NCI-H146 treated with DMSO at 0.1 percent for 48 hours (cell line): ENCODE measurements around the gene SLC19A2.

ENCODE experiments used
- DNase-seq: peaks from one replicate; lab custom pipeline; 2025; ENCODE audit not compliant: unreplicated experiment; lab: John Stamatoyannopoulos, UW

SLC19A2 gene

DNA sequence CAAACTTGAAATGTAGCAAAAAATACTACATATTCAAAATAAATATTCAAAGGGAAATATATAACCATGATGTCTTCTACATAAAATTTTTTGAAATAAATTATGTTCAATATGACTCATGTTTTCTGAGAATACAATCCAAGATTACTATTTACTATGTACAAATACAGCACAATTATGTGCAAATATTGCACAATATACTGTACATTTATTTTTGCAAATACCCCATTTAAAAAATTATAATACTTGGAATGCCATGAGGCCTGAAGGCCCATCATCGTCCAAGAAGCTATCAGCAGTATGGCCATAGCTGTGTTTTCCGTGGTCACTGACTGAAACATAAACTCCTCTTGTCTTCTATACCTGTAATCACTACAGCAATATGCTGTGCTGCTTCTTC lies 70.8 kb downstream of the SLC19A2 start:
- DNase-seq, result no peak
